NCI-H345 treated with DMSO at 0.1 percent for 48 hours (cell line): ENCODE data around the gene MCFD2.

Experiments used
- DNase-seq: peaks from one replicate; lab custom pipeline; 2025; ENCODE audit not compliant: unreplicated experiment; lab: John Stamatoyannopoulos, UW

MCFD2 gene

DNA sequence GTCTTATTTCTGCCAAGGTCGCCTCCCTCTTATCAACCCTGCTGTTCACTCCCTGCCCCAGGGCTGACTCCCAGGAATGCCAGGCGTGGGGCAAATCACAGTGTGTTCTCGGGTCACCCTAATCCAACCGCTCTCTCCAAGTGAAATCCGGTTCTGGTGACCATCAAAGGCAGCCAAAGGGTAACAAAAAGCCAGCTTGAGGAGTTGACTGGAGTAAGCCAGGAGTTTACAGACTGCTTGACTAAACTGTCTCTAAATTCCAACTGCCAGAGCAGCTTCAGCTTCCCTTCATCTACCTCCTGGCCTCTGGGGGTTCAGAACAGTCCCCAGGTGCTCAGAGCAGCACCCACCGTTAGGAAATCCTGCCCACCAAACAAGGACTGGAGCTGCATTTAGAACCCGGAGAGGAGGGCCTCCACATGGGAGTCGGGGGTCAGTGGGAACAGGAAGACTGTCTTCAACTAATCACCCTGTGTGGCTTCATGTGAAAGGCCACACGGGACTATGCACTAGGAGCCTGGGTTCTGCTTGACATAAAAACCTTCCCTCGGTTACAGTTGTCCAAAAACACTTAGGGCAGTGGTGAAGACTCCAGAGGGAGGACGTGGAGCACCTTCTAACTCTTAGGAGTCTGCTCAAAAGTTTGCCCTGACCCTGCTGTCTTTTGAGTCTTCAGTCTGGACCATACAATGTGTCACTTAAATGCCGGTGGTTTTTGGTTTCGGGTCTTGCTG lies 24.2 kb upstream of the MCFD2 start:
- DNase-seq = no peak

DNA sequence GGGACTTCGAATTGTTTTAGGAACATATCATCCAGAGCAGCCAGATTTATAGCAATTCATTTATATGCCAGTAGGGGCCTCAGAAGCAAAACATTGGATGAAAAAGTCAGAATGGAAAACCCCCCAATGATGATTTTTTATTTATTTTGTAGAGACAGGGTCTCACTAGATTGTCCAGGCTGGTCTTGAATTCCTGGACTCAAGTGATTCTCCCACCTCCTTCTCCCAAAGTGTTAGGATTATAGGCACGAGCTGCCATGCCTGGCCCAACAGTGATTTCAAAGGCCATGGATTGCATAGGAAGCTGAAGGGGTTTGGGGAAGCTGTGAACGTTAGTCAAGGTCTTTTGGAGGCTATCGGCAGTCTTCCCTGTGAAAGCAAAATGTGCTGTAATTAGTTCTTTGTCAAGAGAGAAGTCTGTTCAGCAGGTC lies 21.9 kb upstream of the MCFD2 start:
- no peak for DNase-seq

DNA sequence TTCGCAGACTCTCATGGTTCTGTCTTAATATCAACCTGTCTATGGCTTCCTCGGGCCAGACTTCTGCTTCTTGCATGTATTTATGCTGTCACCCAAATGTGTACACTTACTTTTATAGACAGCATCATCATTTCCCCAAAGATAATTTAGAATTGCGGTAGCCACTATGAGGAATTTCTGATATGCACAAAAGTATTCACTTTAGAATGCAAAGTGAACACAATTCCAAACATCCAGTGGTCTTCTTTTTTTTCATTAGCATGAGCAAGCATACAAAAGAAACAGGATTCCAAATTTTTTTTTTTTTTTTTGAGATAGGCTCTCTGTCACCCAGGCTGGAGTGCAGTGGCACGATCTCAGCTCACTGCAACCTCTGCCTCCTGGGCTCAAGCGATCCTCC lies 21.0 kb upstream of the MCFD2 start:
- DNase-seq = no peak

DNA sequence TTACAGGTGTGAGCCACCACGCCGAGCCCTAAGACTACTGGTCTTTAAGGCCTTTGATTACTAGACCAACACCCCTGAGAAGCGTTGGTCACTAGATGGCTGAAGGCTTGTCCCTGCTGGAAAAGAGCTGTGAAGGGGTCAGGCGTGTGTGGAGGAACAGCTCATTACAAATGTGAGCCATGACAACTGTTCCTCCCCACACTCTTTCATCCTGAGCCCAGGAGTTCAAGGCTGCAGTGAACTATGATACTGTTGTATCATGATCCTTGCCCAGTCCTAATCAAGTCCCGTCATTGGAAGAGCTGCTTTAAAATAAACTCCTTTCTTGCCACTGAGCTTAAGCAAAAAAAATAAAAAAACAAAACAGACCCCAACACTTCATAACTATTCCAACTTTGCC lies 19.5 kb upstream of the MCFD2 start:
- DNase-seq = no peak

DNA sequence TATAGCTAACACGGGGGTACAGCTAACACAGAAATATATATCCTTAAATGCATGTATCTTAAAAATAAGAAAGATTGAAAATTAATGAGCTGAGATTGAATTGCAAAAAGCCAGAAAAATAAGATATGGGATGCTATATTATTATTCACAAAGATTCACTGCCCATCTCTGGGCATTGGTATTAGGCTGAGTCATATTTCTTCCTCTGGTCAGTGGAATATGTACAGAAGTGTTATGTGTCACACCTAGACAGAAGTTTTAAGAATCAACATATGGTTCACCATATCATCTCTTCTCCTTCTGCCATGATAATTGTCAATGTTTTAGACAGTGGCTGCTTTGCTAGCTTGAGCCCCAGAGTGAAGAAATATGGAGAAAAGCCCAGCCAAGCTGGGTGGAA lies 14.0 kb upstream of the MCFD2 start:
- no peak for DNase-seq

DNA sequence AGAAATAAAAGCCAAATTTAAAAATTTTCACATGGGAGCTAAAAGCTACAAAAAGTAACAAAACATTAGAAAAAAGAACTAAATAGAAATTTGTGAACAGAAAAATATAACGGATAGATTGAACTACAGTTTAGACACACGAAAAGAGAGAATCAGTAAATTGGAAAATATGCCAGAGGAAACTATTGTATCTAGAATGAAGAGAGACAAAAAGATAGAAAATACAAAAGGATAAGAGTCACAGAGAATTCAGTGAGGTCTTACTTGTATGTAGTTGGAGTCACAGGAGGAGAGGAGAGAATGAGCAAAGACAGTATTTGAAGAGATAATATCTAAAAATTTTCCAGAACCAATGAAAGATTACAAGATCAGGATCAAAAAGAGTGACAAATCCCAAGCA lies 11.3 kb upstream of the MCFD2 start:
- DNase-seq = no peak

DNA sequence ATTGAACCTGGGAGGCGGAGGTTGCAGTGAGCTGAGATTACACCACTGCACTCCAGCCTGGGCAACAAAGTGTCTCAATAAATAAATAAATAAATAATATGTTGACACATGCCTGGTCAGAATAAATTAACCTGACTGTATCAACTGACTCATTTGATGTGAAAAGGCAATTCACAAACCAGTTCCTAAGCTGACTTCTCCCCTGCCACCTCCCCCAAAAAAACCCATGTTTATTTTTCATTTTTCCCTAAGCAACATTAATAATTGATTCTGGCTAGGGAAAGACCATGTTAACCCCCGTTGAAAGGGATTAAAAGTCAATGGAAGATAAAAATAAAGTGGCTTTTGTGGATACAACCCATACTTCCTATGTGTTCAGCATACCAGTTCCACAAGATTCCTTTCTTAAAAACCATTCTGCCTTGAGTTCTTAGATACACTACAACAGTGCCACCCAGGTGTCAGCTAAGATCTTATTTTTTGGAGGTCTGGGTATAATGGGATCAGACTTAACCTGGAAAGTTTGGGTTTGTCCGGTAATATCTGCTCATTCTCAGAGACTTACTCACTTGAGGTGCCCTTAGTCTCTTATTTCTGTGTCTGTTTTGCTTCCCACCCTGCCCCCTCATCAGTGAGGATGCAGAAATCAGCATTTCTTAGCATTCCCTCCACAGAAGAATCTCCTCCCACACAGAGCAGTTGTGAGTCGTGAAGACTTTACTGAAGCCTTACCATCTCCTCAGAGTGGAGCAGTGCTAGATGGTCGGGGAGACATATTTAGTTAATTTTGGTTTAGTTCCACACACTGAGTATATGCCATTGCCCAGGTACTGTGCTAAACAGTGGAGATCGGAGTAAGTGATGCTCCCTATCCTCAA lies 10.1 kb upstream of the MCFD2 start:
- no peak for DNase-seq

DNA sequence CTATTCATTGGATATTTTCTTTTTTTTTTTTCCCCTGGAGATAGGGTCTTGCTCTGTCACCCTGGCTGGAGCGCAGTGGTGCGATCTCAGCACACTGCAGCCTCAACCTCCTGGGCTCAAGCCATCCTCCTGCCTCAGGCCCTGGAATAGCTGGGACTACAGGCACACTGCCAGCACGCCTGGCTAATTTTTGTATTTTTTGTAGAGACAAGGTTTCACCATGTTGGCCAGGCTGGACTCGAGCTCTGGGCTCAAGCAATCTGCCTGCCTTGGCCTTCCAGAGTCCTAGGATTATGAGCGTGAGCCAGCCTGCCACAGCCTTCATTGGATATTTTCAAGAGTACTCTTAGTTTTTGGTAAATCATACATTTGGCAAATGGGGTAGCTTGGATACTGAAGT lies 9.0 kb upstream of the MCFD2 start:
- DNase-seq = no peak

DNA sequence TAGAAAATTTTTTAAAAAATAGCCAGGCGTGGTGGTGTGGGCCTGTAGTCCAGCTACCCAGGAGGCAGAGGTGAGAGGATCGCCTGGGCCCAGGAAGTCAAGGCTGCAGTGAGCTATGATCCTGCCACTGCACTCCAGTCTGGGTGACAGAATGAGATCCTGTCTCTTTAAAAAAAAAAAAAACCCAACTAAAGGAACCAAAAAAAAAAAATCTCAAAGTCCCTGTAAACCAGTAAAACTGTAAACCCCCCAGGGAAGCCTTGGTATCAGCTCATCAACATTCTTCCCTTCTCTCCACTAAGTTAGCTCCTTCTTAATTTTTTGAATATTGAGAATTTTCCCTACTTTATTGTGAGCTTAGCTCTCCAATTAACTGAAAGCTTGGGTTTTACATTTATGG lies 8.4 kb upstream of the MCFD2 start:
- DNase-seq = no peak

DNA sequence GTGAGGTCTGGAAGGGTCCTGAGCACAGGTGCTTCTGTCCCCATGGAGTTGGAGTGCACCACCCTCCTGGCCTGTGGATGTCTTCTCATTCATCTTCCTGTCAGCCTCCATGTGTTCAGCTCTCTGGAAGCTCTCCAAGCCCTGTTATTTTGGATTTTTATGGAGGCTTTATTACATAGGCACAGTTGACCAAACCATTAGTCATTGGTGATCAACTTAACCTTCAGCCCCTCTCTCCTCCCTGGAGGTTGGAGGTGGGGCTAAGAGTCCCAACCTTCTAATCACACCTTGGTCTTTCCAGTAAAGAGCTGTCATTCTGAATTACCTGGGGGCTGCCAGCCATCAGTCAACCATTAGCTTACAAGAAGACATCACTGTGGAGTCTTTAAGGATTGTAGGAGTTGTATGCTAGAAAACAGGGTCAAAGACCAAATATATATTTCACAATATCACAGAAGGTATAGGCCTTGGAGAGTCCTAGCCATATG lies 7.5 kb upstream of the MCFD2 start:
- no peak for DNase-seq

DNA sequence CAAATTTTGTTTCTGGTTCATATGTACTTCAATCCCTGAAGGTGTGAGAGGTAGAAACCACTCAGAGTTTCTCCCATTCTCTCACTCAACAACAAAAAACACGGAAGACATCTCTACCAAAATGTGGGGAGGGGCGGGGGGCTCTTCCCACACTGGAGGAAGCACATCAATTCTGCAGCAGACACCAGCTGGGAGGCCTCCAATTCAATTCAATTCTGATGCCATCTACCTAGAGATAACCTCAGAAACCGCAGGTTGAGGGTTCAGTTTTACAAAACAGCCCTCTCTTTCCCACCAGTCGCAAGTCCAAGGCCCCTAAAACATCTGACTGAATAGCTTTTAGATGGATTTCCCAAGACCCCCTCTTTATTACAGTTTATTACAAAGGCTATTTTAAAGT lies 7.0 kb upstream of the MCFD2 start:
- DNase-seq = no peak

DNA sequence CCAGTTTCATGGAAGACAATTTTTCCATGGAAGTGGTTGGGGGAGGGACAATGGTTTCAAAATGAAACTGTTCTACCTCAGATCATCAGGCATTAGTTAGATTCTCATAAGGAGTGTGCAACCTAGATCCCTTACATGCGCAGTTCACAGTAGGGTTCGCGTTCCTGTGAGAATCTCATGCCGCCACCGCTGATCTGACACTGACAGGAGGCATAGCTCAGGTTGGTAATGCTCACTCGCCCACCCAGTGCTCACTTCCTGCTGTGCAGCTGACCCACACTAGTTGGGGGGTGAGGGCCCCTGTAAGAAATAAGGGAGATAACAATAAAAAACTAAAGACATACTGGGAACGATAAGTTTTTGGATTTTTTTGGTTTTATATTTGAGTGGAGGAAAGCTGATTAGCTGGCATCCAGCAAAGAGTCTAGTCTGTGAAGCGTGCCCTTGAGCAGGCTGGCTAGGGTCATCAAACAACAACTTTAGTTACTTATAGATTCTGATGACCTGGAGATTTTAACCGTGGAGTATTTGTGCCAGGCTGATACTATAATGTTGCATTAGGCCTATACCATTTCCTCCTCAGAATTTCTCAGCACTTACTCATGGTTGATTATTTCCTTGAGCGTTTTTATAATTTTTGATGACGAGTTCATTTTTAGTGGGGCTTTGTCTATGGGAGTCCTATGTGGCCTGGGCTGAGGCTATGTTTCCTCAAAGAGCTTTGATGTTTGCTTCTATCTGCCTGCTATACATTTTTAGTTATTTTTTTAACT lies 6.3 kb upstream of the MCFD2 start:
- no peak for DNase-seq

DNA sequence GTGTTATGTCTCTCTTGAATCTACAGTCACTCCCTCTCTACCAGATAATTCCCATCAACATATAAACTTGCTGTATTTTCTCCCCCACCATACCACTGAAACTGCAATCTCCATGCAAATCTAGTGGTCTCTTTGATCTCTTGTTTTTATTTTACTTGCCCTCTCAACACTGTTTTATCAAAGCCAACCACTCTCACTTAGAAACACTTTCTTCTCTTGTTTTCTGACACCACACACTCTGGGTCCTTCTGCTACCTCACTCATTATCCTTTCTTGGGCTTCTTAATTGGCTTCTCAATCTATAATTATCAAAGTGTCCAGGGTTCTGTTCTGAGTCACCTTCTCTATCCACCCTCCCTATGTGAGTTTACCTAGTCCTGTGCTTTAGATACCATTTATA lies 2.0 kb upstream of the MCFD2 start:
- DNase-seq = no peak

DNA sequence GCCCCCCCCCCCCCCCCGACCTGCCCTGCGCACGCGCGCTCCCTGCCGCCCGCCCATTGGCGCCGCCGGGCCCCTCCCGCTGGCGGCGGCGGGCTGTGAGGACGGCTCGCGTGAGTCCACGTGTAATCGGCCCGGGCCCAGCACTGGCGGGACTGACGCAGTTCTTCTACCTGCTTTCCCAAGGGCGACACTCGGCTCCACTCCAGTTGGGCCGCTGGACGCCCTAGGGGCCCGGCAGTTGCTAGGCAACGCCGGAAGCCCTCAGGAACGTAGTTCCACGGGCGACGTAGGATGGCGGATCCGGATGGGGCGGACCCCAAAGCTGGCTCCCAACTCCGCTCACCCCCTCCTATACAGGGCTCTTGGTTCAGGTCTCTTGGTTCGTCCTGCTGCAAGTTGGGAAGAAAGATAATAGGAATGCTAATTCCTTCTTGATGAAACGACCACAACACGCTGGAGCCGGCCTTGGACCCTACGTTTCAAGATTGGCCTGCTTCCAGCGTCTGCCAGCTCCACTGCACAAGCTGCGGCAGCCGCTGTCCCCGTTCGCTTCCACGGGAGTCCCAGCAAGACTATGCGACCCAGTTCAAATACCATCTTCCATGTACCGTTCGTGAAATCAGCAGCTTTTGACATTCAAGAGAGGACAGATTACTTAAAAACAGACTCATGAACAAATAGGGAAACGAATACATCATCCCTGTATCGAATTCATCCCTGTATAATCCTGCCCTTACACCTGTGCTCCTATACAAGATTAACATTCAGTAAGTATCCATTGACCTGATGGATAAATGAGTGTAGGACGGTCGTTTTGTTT lies 415 bp upstream of the MCFD2 start:
- DNase-seq = peak; percentile 74

DNA sequence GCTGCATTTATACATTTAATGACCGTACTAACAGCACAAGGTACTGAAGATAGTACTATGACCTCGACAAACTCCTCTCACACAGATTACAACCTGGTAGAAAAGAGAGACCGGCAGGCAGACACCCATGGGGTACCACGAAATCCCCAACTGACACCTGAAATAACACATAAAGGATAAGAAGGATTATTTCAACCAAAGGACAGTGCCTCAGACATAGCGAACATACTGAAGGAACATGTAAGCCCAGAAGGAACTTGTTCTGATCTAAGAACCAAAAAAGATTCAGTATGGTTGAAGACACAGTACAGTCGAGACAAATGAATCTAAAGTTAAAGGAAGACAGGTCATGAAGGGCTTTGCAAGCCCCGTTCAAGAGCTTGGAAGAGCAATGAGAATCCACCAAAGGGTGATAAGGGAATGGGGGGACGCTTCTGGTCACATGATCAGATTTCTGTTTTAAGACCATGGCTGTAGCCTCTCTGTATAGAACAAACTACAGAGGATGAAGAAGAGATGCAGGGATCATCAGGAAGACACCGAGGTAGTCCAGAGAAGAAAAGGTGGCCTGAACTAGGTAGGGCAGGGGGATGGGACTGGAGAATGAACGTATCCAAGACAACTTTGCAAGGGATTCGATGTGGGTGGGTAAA lies 902 bp downstream of the MCFD2 start:
- DNase-seq = no peak

DNA sequence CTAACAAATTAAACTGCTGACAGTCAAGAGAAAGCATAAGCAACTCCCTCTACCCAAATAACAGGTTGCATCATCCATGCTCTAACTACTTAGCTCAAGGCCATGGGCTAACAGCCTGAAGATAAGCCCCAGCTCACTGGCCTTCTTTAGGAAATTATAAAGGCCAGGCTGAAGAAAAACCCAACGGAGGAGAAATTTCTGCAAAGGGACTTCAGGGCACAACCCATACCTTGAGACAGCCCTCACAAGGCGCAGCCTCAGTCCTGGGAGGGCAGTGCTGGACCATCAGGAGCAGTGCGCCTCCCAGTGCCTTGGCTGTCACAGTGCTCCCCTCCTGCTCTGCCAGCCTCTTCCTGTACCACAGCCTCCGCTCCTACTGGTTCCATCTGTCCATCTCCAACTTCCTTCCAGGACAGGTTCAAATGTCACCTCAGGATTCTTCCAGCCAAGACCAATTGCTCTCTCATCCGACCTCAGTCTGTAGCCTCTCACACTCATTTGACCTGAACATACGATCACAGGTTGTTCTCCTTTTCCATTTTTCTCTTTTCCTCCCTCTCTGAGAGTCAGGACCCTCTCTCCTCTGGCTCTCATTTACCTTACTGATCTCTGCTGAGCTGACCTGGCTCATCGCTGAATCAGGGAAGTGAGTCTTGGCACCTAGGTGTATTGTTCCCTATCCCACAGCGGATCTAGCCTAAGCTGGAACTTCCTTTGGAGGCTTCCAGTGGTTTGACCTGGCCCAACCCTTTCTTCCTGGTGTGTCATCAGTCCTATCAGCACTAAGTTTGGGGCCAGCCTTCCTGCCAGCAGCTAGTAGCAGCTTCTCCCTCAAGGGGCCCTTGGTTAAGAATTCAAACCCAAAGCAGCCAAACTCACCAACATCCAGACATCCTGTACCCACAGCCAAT lies 1.9 kb downstream of the MCFD2 start:
- no peak for DNase-seq

DNA sequence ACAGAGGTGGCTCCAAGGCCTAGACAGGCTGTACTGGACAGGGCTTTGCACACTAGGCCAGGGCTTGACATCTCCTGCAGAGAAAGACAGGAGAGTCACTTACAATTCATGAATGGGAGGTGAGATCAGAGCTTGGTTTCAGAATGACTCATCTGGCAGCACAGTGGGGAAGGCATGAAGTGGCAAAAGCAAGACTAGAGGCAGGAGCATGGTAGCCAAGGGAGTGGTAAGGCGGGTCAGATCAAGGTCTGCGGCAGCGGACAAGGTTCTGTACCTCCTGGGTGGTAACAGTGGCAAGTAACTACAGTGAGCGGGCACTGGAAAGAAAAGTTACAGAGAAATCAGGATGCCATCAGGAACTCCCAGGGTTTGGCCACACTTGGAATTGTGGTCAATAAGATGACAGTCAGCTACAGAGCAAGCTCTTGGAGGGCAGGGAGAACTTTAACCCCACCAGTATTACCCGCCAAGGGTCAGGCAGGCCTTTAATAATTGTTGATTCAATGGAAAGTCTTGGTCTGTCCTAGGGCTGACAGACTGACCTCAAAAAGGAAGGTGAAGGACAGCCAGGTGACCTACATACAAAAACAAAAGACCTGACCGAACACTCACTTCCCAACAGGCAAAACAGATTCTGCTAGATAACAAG lies 5.7 kb downstream of the MCFD2 start:
- DNase-seq = no peak

DNA sequence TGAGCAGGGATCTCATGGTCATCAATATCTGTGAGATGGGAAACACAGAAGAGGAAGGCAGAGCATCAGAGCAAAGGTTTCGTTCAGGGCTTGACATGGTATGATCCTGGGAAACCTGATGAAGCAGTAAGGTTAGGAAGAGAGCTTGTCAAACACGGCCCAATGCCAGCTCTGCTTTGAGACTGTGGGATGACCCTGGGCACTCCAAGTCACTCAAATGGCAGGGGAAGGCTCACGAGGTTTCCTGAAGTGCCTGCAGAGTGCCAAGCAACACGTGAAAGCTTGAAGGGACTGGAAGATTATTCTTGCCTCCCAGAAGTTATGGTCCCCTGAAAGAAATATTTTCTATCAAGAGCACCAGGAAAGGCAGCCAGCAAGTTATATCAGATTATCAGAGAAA lies 6.5 kb downstream of the MCFD2 start:
- no peak for DNase-seq
